Central memory CD4-positive, alpha-beta T cell (primary cell): ENCODE results near the gene ADARB1.

Experiments
- DNase-seq: peaks from one replicate; pipeline ENCODE4 v3.0.0; 2022

The ADARB1 gene

GRCh38 chr21:45177039-45177438, 102.7 kb downstream of the ADARB1 start:
- DNase-seq = no peak

- no peak for DNase-seq
These were observed 103.8 kb downstream of the ADARB1 start for GRCh38 chr21:45178070-45178608.

- no peak for DNase-seq
These were observed 104.6 kb downstream of the ADARB1 start for GRCh38 chr21:45178971-45179370.

GRCh38 chr21:45179568-45180245, 105.3 kb downstream of the ADARB1 start:
- no peak for DNase-seq

GRCh38 chr21:45180246-45180599, 105.8 kb downstream of the ADARB1 start:
- no peak for DNase-seq

- no peak for DNase-seq
These were observed 108.6 kb downstream of the ADARB1 start for GRCh38 chr21:45182958-45183357.

- no peak for DNase-seq
These were observed 109.5 kb downstream of the ADARB1 start for GRCh38 chr21:45183852-45184251.

- no peak for DNase-seq
These were observed 110.5 kb downstream of the ADARB1 start for GRCh38 chr21:45184869-45185268.

- no peak for DNase-seq
These were observed 112.3 kb downstream of the ADARB1 start for GRCh38 chr21:45186709-45187108.

GRCh38 chr21:45187646-45188045, 113.3 kb downstream of the ADARB1 start:
- no peak for DNase-seq

GRCh38 chr21:45190013-45190412, 115.6 kb downstream of the ADARB1 start:
- DNase-seq = no peak

- no peak for DNase-seq
These were observed 118.0 kb downstream of the ADARB1 start for GRCh38 chr21:45192332-45192731.

GRCh38 chr21:45196620-45197019, 122.2 kb downstream of the ADARB1 start:
- no peak for DNase-seq

- no peak for DNase-seq
These were observed 124.8 kb downstream of the ADARB1 start for GRCh38 chr21:45199201-45199600.

- no peak for DNase-seq
These were observed 125.7 kb downstream of the ADARB1 start for GRCh38 chr21:45200031-45200430.

- no peak for DNase-seq
These were observed 126.4 kb downstream of the ADARB1 start for GRCh38 chr21:45200581-45201296.

GRCh38 chr21:45202344-45202743, 128.0 kb downstream of the ADARB1 start:
- DNase-seq = no peak

- no peak for DNase-seq
These were observed 128.5 kb downstream of the ADARB1 start for GRCh38 chr21:45202889-45203288.

GRCh38 chr21:45203983-45204382, 129.6 kb downstream of the ADARB1 start:
- no peak for DNase-seq

- no peak for DNase-seq
These were observed 130.0 kb downstream of the ADARB1 start for GRCh38 chr21:45204395-45204794.

- no peak for DNase-seq
These were observed 133.7 kb downstream of the ADARB1 start for GRCh38 chr21:45207839-45208626.

GRCh38 chr21:45208627-45208951, 134.2 kb downstream of the ADARB1 start:
- no peak for DNase-seq

GRCh38 chr21:45209046-45209445, 134.7 kb downstream of the ADARB1 start:
- DNase-seq = no peak
